Measurements from ENCODE around the gene ALDH1A2. TPM values are rescaled to one million over a fixed set of nuclear protein-coding genes. Genes with fewer than 3 reads are reported as not detected.
A peak's percentile ranks its signal among the peaks of the same experiment; 100 is the strongest.
"Not testable (repeated sequence)": the region's sequence is repeated elsewhere in the genome, so short reads cannot be mapped to it uniquely, and the experiment has no call there.

ALDH1A2 gene
- total RNA-seq (10 to 100 TPM in 4 of 9 donors, 1 to 10 TPM in 5; 3.6 to 63.3 (median 7.1) TPM), polyA plus RNA-seq (1 to 10 TPM; 1.9 to 2.9 TPM)
- long read RNA-seq, donor 1, full-length matches to known transcripts, result 13 of 14 reads
- long read RNA-seq, donor 1, partial matches to known transcripts, result 1 of 14 reads
- long read RNA-seq, donor 1, other reads (novel, unspliced or antisense), result 0 of 14 reads
- long read RNA-seq, donor 2, full-length matches to known transcripts, result 10 of 12 reads
- long read RNA-seq, donor 2, partial matches to known transcripts, result 0 of 12 reads
- long read RNA-seq, donor 2, other reads (novel, unspliced or antisense), result 2 of 12 reads
- long read RNA-seq, donor 3, full-length matches to known transcripts, result 9 of 15 reads
- long read RNA-seq, donor 3, partial matches to known transcripts, result 2 of 15 reads
- long read RNA-seq, donor 3, other reads (novel, unspliced or antisense), result 4 of 15 reads

DNA sequence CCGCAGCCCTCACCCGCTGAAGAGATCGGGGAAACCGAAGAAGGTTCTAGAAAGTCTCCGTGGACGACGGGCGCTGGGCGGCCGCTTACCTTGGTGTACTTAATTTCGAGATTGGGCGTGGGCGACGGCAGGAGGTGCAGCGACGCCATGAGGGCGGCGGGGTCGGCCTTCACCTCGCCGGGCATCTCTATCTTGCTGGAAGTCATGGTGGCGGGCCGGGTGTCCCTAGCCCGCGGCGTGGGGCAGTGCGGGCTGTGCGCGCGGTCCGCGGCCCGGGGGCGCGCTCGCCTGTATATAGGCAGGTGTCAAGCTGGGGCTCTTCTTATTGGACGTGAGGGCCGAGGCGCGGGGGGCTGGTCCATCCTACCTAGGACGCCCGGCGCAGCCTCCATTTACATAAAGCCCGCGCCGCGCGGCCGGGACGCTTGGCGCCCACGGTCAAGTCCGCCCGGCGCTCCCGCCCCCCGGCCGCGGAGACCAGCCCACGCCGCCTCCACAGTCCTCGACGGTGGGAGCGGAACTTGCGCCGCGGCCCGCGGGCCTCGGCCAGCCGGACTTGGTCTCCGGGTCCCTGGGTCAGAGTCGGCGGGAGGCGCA lies at the start of gene ALDH1A2:
TSS of gene ALDH1A2 (minus strand) at position 267 of the 597 bp plus-strand sequence. CDS start at position 206, 61 bp downstream.
- Histone ChIP-seq H3K27me3 (peaks cover 6 to 66% (median 32%) of the 10 kb centered on the region in 9 donors), H3K36me3 (no peaks in the 10 kb centered on the region), H3K4me3 (peak within 1 kb of the TSS; percentile 39 to 73 (median 62)), H3K9me3 (no peaks in the 10 kb centered on the region), H3K4me1 (peaks cover 0 to 17% (median 1%) of the 10 kb centered on the region in 12 donors), H3K27ac (peak within 1 kb of the TSS in 11 of 12 donors; percentile 3 to 86 (median 72))
- ATAC-seq, result peak in 3 of 4 donors; percentile 71 to 75 (median 72)
- intact Hi-C loops (cut with DNase I), result loop anchor here (1.0 to 10.0 kb wide), 10 partner anchors 19 to 511 kb away; no protein-coding TSS in a partner anchor
- WGBS, 4 donors, result 2 to 3% (median 2%) methylated on average over 41 to 75 of the region's 75 CpGs
- peak; percentile 34 to 69 (median 47) for DNase-seq
- TF ChIP-seq, protein P1, sequence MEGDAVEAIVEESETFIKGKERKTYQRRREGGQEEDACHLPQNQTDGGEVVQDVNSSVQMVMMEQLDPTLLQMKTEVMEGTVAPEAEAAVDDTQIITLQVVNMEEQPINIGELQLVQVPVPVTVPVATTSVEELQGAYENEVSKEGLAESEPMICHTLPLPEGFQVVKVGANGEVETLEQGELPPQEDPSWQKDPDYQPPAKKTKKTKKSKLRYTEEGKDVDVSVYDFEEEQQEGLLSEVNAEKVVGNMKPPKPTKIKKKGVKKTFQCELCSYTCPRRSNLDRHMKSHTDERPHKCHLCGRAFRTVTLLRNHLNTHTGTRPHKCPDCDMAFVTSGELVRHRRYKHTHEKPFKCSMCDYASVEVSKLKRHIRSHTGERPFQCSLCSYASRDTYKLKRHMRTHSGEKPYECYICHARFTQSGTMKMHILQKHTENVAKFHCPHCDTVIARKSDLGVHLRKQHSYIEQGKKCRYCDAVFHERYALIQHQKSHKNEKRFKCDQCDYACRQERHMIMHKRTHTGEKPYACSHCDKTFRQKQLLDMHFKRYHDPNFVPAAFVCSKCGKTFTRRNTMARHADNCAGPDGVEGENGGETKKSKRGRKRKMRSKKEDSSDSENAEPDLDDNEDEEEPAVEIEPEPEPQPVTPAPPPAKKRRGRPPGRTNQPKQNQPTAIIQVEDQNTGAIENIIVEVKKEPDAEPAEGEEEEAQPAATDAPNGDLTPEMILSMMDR (IDR thresholded peaks at IDR 0.05), result peak in 1 of 12 donors; percentile 20
- no peak for TF ChIP-seq POLR2A (IDR thresholded peaks at IDR 0.05)

DNA sequence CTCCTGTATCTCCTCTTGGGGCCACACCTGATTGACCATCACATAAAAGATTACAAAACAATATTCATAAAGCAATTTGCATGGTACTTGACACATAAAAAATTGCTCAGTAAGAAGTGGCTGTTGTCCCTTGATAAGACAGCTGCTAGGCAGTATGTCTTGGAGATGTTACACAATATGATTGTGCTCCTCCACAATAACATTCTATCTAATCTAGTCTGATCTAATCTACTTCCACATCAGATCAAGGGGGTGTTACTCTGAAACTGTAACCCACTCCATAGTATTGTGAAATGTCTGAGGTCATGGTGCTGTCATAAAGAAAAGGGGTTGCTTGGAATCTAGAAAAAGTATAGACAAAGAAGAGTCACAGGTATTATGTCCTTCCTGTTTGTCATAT lies 49.3 kb upstream of the ALDH1A2 start:
- no peaks in the 10 kb centered on the region for H3K4me1 ChIP-seq
- H3K36me3 ChIP-seq, result no peaks in the 10 kb centered on the region
- H3K9me3 ChIP-seq, result no peaks in the 10 kb centered on the region
- intact Hi-C loops (cut with DNase I), result loop anchor here in 7 of 10 donors (2.0 to 5.0 kb wide), 2 partner anchors 67 to 68 kb away; no protein-coding TSS in a partner anchor
- H3K4me3 ChIP-seq, result no peak overlapping the region
- peaks cover 0 to 7% (median 0%) of the 10 kb centered on the region in 9 donors for H3K27me3 ChIP-seq
- no peak overlapping the region for H3K27ac ChIP-seq
- ATAC-seq, result no peak
- TF ChIP-seq POLR2A (IDR thresholded peaks at IDR 0.05), result no peak
- TF ChIP-seq, protein P1 (IDR thresholded peaks at IDR 0.05), result no peak
- DNase-seq, result no peak

DNA sequence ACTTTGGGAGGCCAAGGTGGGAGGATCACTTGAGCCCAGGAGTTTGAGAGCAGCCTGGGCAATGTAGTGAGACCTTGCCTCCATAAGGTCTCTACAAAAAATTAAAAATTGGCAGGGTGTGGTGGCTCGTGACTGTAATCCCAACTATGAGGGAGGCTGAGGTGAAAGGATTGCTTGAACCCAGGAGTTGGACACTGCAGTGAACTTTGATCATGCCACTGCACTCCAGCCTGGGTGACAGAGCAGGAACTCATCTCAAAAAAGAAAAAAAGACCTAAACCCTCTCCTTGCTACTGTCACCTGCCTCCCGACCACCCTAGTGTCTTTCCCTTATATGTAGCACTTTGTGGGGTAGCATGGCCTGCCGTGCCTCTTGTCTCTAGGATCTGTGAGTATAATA lies 48.9 kb upstream of the ALDH1A2 start:
- Histone ChIP-seq H3K36me3 (no peaks in the 10 kb centered on the region), H3K4me1 (no peaks in the 10 kb centered on the region), H3K4me3 (no peak overlapping the region), H3K27me3 (peaks cover 0 to 9% (median 0%) of the 10 kb centered on the region in 9 donors), H3K9me3 (no peaks in the 10 kb centered on the region), H3K27ac (no peak overlapping the region)
- ATAC-seq, result no peak
- TF ChIP-seq POLR2A (IDR thresholded peaks at IDR 0.05), result no peak
- TF ChIP-seq, protein P1 (IDR thresholded peaks at IDR 0.05), result no peak
- intact Hi-C loops (cut with DNase I), result loop anchor here in 2 of 10 donors (2.0 to 5.0 kb wide), 2 partner anchors 68 kb away; no protein-coding TSS in a partner anchor
- DNase-seq, result no peak
- WGBS, 4 donors, result 77 to 89% (median 81%) methylated on average over 3 of the region's 3 CpGs

DNA sequence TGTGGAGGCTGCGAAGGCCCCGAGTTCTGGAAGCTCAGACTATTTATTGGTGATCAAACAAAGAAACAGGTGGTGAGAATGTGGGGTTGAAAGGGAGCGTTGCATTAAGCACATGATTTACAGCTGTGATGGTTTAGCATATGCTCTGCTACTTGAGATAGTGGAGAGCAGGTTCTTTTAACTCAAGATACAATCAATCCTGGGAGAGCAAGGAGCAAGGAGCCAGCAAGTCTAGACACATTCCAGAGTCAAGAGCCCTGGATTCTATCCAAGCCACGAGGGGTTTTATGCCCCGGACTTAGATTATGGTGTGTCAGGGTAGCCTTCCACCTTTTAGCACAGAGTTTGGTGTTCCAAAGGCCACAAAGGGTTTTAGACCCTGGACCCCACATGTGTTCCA lies 47.8 kb upstream of the ALDH1A2 start:
- peaks cover 0 to 16% (median 0%) of the 10 kb centered on the region in 9 donors for H3K27me3 ChIP-seq
- H3K9me3 ChIP-seq, DNase-seq, H3K4me1 ChIP-seq, H3K4me3 ChIP-seq, H3K27ac ChIP-seq, ATAC-seq, H3K36me3 ChIP-seq: not testable (repeated sequence)
- intact Hi-C loops (cut with DNase I), result loop anchor here in 1 of 10 donors (5.0 kb wide), 1 partner anchor 69 kb away; no protein-coding TSS in a partner anchor
- 44 to 48% (median 45%) methylated on average over 5 of the region's 5 CpGs for whole genome bisulfite sequencing, 4 donors
